K562 (cell line): ENCODE data around the gene FARP1. TPM values are rescaled to one million over a fixed set of nuclear protein-coding genes. Genes with fewer than 3 reads are reported as not detected.

Experiments used
- ATAC-seq: fragments of 200-7000 bp; cut with Tn5 transposase; 3 replicates; pipeline ENCODE4 v1.9.1; 2020; ENCODE audit warnings: moderate library complexity
- BruUV-seq: library from RNA; stranded (reverse); fragments of 400-500 nt; replicated peaks from 2 replicates; lab custom pipeline; 2021; lab: Mats Ljungman, UMichigan
- CTCF ChIA-PET: fragments of 300-600 bp; formaldehyde crosslinking; extraction: SDS; loops from one replicate; lab custom pipeline; 2021; ENCODE audit warnings: low intra/inter-chr PET ratio; lab: Yijun Ruan, JAX
- POLR2A ChIA-PET: fragments of 300-600, 350-650 bp; sonication (Branson Sonifier 250); formaldehyde crosslinking; extraction: SDS; loops from one replicate; lab custom pipeline; 2021; ENCODE audit warnings: antibody characterized with exemption, inconsistent platforms; lab: Yijun Ruan, JAX
- DNase-seq, 4 experiments: peaks; one replicate each; pipeline versions ENCODE4 v3.0.0 to v3.0.0-alpha.2; 2011 to 2018; ENCODE audit warnings: low spot score in 3 of 4, mixed read lengths in 3 of 4; ENCODE audit errors: extremely low read depth in 1 of 4
- FAIRE-seq: peaks from 2 replicates; lab custom pipeline; 2011; peaks lifted over from hg19 to GRCh38; lab: Jason Lieb, UNC
- H2AFZ ChIP-seq: 2 replicates; pipeline ENCODE4 v1.6.0; 2011; ENCODE audit warnings: low read depth, low read length, control low read depth, inconsistent platforms
- H3K27ac ChIP-seq: fragments of 200-600 bp; 3 replicates; pipeline ENCODE4 v1.8.0; 2011; ENCODE audit warnings: low read depth, mild to moderate bottlenecking, control low read depth, inconsistent platforms, low read length, moderate library complexity, mixed read lengths; ENCODE audit errors: extremely low read depth
- H3K27me3 ChIP-seq, 2 experiments: fragments of 300-600 bp in 1 of 2; 2 replicates in 1 of 2; 3 replicates in 1 of 2; pipeline versions ENCODE4 v1.6.0 to v1.8.0; 2011; ENCODE audit warnings: inconsistent platforms in 2 of 2, low read length in 2 of 2, mild to moderate bottlenecking in 1 of 2, mixed read lengths in 1 of 2, moderate library complexity in 1 of 2; ENCODE audit not compliant: control insufficient read depth in 2 of 2, insufficient read depth in 2 of 2
- H3K36me3 ChIP-seq: fragments of 300-600 bp; 3 replicates; pipeline ENCODE4 v1.8.0; 2011; ENCODE audit warnings: mild to moderate bottlenecking, low read length, inconsistent platforms; ENCODE audit not compliant: control insufficient read depth, insufficient read depth
- H3K4me1 ChIP-seq, 2 experiments: fragments of 200-600 bp in 1 of 2; replicated peaks in 1 of 2; 2 replicates in 1 of 2; 3 replicates in 1 of 2; pipeline versions ENCODE4 v1.5.1 to v1.8.0; 2011; ENCODE audit warnings: inconsistent platforms in 2 of 2, low read length in 2 of 2, mild to moderate bottlenecking in 1 of 2, mixed read lengths in 1 of 2, moderate library complexity in 1 of 2; ENCODE audit not compliant: control insufficient read depth in 2 of 2, insufficient read depth in 2 of 2
- H3K4me2 ChIP-seq: 2 replicates; pipeline ENCODE4 v1.6.1; 2011; ENCODE audit warnings: low read length, control low read depth, inconsistent platforms, mixed read lengths; ENCODE audit not compliant: insufficient read depth
- H3K4me3 ChIP-seq: fragments of 200-600 bp; sonication (generic), shearing (Covaris generic); 2 replicates; pipeline ENCODE4 v1.5.1; 2016; ENCODE audit warnings: control low read depth, inconsistent platforms
- H3K79me2 ChIP-seq: fragments of 200-600 bp; 3 replicates; pipeline ENCODE4 v1.8.0; 2011; ENCODE audit warnings: low read length, inconsistent platforms; ENCODE audit not compliant: control insufficient read depth, insufficient read depth
- H3K9ac ChIP-seq, 2 experiments: 2 replicates each; pipeline versions ENCODE4 v1.6.0 to v1.6.1; 2011; ENCODE audit warnings: low read depth in 2 of 2, low read length in 2 of 2, control low read depth in 1 of 2, inconsistent platforms in 1 of 2, mild to moderate bottlenecking in 1 of 2, mixed read lengths in 1 of 2; ENCODE audit not compliant: insufficient read depth in 1 of 2
- H3K9me1 ChIP-seq: one replicate; pipeline ENCODE4 v1.6.0; 2011; ENCODE audit warnings: inconsistent platforms, mild to moderate bottlenecking, low read length, moderate library complexity; ENCODE audit not compliant: control insufficient read depth, insufficient read depth
- H3K9me3 ChIP-seq: replicated peaks from 2 replicates; pipeline ENCODE4 v1.5.1; 2011; ENCODE audit warnings: low read depth, low read length, inconsistent platforms; ENCODE audit not compliant: control insufficient read depth, insufficient read depth
- H4K20me1 ChIP-seq: replicated peaks from 2 replicates; pipeline ENCODE4 v1.6.1; 2011; ENCODE audit warnings: low read length, inconsistent platforms, mixed read lengths; ENCODE audit not compliant: control insufficient read depth, insufficient read depth
- MLX ChIP-seq, 2 experiments: fragments of 450-650 bp in 1 of 2; sonication (generic) in 1 of 2; formaldehyde crosslinking; conservative IDR thresholded peaks; 2 replicates each; pipeline versions ENCODE4 v1.4.0 to v1.8.1; 2020 to 2022; ENCODE audit warnings: mild to moderate bottlenecking in 1 of 2, missing genetic modification reagents in 1 of 2
- SAFB2 ChIP-seq: fragments of 200-400 bp; formaldehyde crosslinking; IDR thresholded peaks from 2 replicates; pipeline ENCODE4 v1.6.1; 2018; ENCODE audit warnings: borderline replicate concordance, low read length, low read depth, moderate library complexity; ENCODE audit not compliant: severe bottlenecking
- STAG1 ChIP-seq: sonication (generic); formaldehyde crosslinking; IDR thresholded peaks from 2 replicates; pipeline ENCODE4 v1.5.0; 2020; ENCODE audit warnings: missing genetic modification reagents, borderline replicate concordance
- TFAP4 ChIP-seq: sonication (generic); formaldehyde crosslinking; IDR thresholded peaks from 2 replicates; pipeline ENCODE4 v1.8.0; 2022; ENCODE audit warnings: missing genetic modification reagents, mild to moderate bottlenecking, moderate library complexity, borderline replicate concordance
- ZBTB43 ChIP-seq: sonication (generic); formaldehyde crosslinking; IDR thresholded peaks from 2 replicates; pipeline ENCODE4 v1.8.0; 2023; ENCODE audit warnings: mild to moderate bottlenecking, missing genetic modification reagents
- ZNF354B ChIP-seq: fragments of 250-450 bp; sonication (Bioruptor Pico); IDR thresholded peaks from 2 replicates; pipeline ENCODE4 v1.4.0; 2020
- WGBS: fragments of 100-300 bp; shearing (Covaris generic); methylation state at CpG from one replicate; pipeline ENCODE4 v1.1.6; 2016; ENCODE audit warnings: low coverage, mixed read lengths; ENCODE audit not compliant: insufficient coverage; ENCODE audit errors: missing lambda C conversion rate; 5-methylcytosine and 5-hydroxymethylcytosine counted together
- in situ Hi-C: fragments of 300-500 bp; cut with MboI; formaldehyde crosslinking; loops from 4 replicates; pipeline ENCODE4 v1.15.0; 2018; ENCODE audit warnings: inconsistent platforms, mixed read lengths
- intact Hi-C: fragments of 100-400 bp; cut with micrococcal nuclease; formaldehyde crosslinking; loops from 2 replicates; pipeline ENCODE4 v1.14.2; 2022
- polyA plus RNA-seq, 8 experiments: library from polyadenylated mRNA; depleted of rRNA in 4 of 8; stranded (reverse) in 5 of 8; unstranded in 3 of 8; fragments of >200 nt; fragmentation: Nextera tagmentation in 2 of 8; fragmentation: Illumina TruSeq in 1 of 8; extraction: Ambion mirVana in 2 of 8; extraction: Trizol in 1 of 8; gene quantifications; 2 replicates each; pipeline versions ENCODE4 v1.2.1 to v1.2.3, GENCODE V29; 2011 to 2014; ENCODE audit warnings: inconsistent platforms in 1 of 8, missing spikeins in 1 of 8
- total RNA-seq, 7 experiments: library from RNA; depleted of rRNA in 6 of 7; stranded (reverse); fragments of >200 nt in 6 of 7; fragmentation: Illumina TruSeq in 2 of 7; extraction: Trizol in 2 of 7; gene quantifications; 2 replicates each; pipeline versions ENCODE4 v1.2.1 to v1.2.3, GENCODE V29; 2011 to 2021; ENCODE audit warnings: low replicate concordance in 1 of 7

Gene FARP1
- total and polyA plus RNA-seq, 9 of the 15 experiments (the other 6 are each of a cell fraction or from before 2014, with no cell fraction given), result 0.03 to 0.29 (median 0.05) TPM; not detected in 3

- no peak for TF ChIP-seq ZBTB43
- TF ChIP-seq TFAP4 (CRISPR knock-in tag), result no peak
- TF ChIP-seq, all 486 proteins: peak for 0
These were observed 8.1 kb downstream of the FARP1 start (continued) for GRCh38 chr13:98150832-98151479.

- POLR2A ChIA-PET, result interaction anchor here (0.6 to 0.9 kb wide), 3 partner anchors 98 to 1696 kb away, joined by 3 read pairs; no protein-coding TSS in a partner anchor
- no peaks in the 10 kb centered on the region for H3K4me1 ChIP-seq
- 0% methylated on average over 5 of the region's 5 CpGs for WGBS
- ATAC-seq, result no peak
- no peaks in the 10 kb centered on the region for H3K9me3 ChIP-seq
- no TSS peak for BruUV-seq
- H2AFZ ChIP-seq, result no peak overlapping the region
- CTCF ChIA-PET, result no interaction called here
- no peaks in the 10 kb centered on the region for H3K36me3 ChIP-seq
- no peak for FAIRE-seq
- no peak for DNase-seq
- no peak overlapping the region for H3K4me2 ChIP-seq
- in situ Hi-C loops, result no loop called here
- H3K4me3 ChIP-seq, result no peak overlapping the region
- H4K20me1 ChIP-seq, result no peaks in the 10 kb centered on the region
- no peaks in the 10 kb centered on the region for H3K9me1 ChIP-seq
- intact Hi-C loops, result no loop called here
- no peaks in the 10 kb centered on the region for H3K27me3 ChIP-seq
- no peaks in the 10 kb centered on the region for H3K79me2 ChIP-seq
- no peak overlapping the region for H3K27ac ChIP-seq
- no peak for TF ChIP-seq MLX (CRISPR knock-in tag; conservative IDR thresholded peaks at IDR 0.05)
- TF ChIP-seq SAFB2, result no peak
- TF ChIP-seq ZNF354B (CRISPR knock-in tag), result no peak
- no peak for TF ChIP-seq STAG1 (CRISPR knock-in tag)
- no peak overlapping the region for H3K9ac ChIP-seq
These were observed 12.7 kb downstream of the FARP1 start for GRCh38 chr13:98155475-98156109.
